ENCODE data around the gene NFKBIE.

GRCh38 chr6:44306710-44307109 is 41.4 kb upstream of the NFKBIE start:
- TF ChIP-seq FOXA1 (IDR thresholded peaks at IDR 0.05) (no peak), CTCF (IDR thresholded peaks at IDR 0.05; ENCODE audit: low read depth, low read length, missing input control) (no peak), REST (IDR thresholded peaks at IDR 0.05) (no peak), TAF1 (conservative IDR thresholded peaks at IDR 0.05) (no peak), YY1 (IDR thresholded peaks at IDR 0.05) (no peak), EGR1 (IDR thresholded peaks at IDR 0.05; ENCODE audit: low read depth in 2 of 2) (no peak), ATF3 (IDR thresholded peaks at IDR 0.05) (no peak), RAD21 (IDR thresholded peaks at IDR 0.05) (no peak), GABPA (IDR thresholded peaks at IDR 0.05 in 1 of 2, conservative IDR thresholded peaks at IDR 0.05 in 1 of 2) (no peak), SP1 (IDR thresholded peaks at IDR 0.05) (no peak)

All from liver (tissue), 3 donors.